Measurements from ENCODE around the gene MRPS30. TPM values are rescaled to one million over a fixed set of nuclear protein-coding genes. Genes with fewer than 3 reads are reported as not detected.

Gene MRPS30
- total RNA-seq: 10 to 100 TPM; 43.3 to 65.2 (median 47.3) TPM

DNA sequence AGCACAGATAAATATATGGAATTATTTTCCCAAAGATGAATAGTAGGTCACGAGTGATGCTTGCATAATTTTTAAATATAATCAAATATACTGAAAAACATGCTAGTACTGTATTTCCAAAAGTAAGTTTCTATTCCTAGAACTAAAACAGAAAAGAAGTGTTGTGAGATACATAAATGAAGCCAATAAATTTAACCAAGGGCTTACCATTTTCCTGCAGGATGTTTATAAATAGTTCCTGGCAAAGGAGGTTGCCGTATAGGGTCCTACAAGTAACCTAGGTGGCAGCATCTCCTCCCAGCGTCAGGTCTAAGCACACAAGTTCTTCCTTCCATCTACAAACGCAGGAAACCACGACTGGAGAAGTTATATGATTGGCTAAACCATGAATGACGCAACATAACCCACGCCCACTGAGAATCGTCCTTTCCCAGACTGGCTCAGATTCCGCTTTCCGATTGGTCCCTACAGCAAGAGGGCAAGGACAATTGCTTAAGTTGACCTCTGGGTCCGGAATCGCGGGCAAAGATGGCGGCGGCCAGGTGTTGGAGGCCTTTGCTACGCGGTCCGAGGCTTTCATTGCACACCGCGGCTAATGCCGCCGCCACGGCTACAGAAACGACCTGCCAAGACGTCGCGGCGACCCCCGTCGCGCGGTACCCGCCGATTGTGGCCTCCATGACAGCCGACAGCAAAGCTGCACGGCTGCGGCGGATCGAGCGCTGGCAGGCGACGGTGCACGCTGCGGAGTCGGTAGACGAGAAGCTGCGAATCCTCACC is at the start of gene MRPS30:
Gene MRPS30 (plus strand): TSS at position 513 of the 780 bp plus-strand sequence. CDS start 16 bp downstream, at position 529.
- TF ChIP-seq, protein P1, sequence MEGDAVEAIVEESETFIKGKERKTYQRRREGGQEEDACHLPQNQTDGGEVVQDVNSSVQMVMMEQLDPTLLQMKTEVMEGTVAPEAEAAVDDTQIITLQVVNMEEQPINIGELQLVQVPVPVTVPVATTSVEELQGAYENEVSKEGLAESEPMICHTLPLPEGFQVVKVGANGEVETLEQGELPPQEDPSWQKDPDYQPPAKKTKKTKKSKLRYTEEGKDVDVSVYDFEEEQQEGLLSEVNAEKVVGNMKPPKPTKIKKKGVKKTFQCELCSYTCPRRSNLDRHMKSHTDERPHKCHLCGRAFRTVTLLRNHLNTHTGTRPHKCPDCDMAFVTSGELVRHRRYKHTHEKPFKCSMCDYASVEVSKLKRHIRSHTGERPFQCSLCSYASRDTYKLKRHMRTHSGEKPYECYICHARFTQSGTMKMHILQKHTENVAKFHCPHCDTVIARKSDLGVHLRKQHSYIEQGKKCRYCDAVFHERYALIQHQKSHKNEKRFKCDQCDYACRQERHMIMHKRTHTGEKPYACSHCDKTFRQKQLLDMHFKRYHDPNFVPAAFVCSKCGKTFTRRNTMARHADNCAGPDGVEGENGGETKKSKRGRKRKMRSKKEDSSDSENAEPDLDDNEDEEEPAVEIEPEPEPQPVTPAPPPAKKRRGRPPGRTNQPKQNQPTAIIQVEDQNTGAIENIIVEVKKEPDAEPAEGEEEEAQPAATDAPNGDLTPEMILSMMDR (IDR thresholded peaks at IDR 0.05; ENCODE audit: low read depth): no peak

DNA sequence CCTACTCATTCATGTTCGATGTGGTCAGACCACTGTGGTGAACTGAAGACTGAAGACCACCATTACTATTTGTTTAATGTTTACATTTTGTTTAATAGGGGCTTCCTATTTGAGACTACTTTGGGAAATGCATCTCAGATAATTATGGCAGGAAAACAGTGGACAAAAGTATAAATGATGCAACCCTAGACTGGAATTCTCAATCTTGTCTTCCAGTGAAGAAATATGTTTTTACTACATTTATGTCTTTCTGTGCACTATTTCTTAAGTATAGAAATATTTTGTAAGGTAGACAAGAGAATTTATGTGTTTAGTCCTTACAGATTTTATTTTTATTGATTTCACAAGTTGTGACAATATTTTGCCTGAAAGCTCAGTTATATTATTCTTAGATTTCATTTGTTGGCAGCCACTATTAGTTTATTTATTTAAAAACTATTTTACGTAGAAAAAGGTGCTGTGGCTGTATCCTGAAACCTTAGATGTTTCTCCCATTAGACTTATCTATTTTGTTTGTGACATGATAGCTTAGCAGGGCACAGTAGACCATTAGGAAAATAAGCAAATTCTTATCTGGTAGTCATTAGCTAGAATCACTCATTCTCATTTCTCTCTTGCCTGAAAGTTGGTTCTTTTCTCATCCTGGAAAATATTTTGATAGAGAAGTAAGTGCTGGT is 39.4 kb upstream of the MRPS30 start:
- TF ChIP-seq, protein P1 (IDR thresholded peaks at IDR 0.05; ENCODE audit: low read depth): no peak

DNA sequence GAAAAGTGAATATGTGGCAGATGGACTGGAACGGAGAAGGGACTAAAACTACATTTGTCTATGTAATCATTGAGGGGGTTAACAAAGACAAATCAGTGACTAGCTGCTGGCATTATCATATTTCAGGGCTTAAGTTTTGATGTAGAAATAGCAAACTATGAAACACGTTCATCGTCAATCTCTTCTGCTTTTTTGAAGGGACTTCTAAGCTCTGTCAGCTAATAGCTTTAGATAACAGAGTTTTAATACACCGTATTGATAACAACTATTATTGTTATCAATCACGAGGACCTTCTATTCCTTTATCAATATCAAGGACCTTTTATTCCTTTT is 38.9 kb upstream of the MRPS30 start:
- TF ChIP-seq, protein P1 (IDR thresholded peaks at IDR 0.05; ENCODE audit: low read depth): no peak

DNA sequence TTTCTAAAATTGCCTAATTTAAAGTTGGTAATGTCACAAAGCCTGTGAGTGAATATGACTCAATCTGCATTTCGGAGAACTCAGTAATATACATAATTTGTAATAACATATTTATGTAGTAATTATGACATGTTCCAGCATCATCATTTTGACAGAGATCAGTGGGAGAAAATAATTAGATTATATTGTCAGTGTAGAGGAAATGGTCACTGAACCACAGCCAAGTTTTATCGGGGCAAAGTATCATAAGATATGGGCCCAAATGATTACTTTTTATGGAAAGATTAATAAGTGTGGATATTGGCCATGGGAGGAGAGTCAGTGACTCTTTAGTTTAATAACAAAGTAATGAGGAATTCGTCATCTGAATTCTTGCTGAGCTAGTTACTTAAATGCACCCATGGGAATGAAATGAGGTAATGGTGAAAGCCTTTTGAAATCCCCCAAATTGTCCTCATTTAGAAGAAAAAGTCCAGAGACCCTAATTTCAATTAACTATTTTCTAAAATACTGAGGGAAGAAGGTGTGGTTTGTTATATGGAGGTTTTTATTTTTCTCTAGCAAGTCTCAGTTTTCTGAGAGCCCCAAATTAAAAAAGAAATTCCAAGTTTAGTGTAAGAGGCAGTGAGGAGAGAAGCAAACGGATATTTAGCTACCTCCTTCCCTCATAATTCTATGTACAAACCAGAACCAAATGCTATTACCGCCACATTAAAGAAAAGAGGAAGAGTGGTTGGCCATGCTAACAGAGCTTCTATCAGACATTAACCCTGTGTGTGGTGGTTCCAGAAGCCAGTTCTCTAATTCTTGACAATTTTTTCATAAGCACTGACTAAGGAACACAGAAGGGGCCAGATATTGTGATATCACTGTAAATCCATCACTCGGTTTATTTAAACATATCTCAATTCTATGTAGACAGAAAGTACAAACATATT is 37.7 kb upstream of the MRPS30 start:
- TF ChIP-seq, protein P1 (IDR thresholded peaks at IDR 0.05; ENCODE audit: low read depth): no peak

DNA sequence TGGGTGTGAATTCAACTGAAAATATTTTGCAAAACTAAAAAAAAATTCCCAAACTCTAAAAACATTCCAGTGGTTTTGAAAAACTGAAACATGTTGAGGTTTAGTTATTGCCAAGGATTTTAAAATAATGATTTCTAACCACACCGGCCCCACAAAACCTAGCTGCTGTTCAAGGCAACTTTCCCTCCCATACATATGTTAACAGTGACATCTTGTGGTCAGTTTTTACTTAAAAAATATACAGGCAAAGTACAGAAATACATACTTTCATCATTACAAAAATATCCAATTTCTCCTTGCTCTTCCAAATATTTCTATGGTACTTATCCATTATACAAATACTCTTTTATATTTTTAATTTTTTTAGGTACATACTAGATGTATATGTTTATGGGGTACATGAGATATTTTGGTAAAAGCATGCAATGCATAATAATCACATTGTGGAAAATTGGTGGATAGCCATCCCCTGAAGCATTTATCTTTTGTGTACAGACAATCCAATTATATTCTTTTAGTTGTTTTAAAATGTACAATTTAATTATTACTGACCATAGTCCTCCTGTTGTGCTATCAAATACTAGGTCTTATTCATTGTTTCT is 34.4 kb upstream of the MRPS30 start:
- TF ChIP-seq, protein P1 (IDR thresholded peaks at IDR 0.05; ENCODE audit: low read depth): no peak

DNA sequence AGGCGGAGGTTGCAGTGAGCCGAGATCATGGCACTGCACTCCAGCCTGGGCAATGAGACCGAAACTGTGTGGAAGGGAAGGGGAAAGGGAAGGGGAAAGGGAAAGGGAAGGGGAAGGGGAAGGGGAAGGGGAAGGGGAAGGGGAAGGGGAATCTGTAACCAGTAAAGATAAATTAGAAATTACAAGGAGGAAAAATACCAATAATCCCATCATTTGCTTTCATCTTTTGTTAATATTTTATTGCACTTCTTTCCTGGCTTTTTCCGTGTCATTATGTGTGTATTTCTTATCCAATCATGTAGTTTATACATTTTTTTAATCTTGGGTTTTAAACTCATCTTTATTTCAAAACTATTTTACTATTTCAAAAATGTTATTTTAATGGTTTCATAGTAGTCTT is 29.6 kb upstream of the MRPS30 start:
- TF ChIP-seq, protein P1 (IDR thresholded peaks at IDR 0.05; ENCODE audit: low read depth): no peak

All from subcutaneous adipose tissue (tissue), 4 donors.